ENCODE measurements around the gene TMC3.
"Not testable (repeated sequence)": the region's sequence is repeated elsewhere in the genome, so short reads cannot be mapped to it uniquely, and the experiment has no call there.

TMC3 gene

GRCh38 chr15:81349271-81349670, 24.7 kb downstream of the TMC3 start:
- H3K4me3 Mint-ChIP-seq, result no peak overlapping the region
- no peak for TF ChIP-seq CTCF (IDR thresholded peaks at IDR 0.05; ENCODE audit: unreplicated experiment in 3 of 3)
- peaks cover 3% of the 10 kb centered on the region for H3K9me3 Mint-ChIP-seq
- peaks cover 8% of the 10 kb centered on the region for H3K27me3 Mint-ChIP-seq (ENCODE audit: low read depth)
- no peak overlapping the region for H3K27ac Mint-ChIP-seq
- no peaks in the 10 kb centered on the region for H3K36me3 Mint-ChIP-seq (ENCODE audit: low read depth)
- H3K4me1 Mint-ChIP-seq, result no peaks in the 10 kb centered on the region

- H3K27ac Mint-ChIP-seq; H3K27me3 Mint-ChIP-seq (ENCODE audit: low read depth); H3K4me1 Mint-ChIP-seq; H3K9me3 Mint-ChIP-seq; H3K4me3 Mint-ChIP-seq; H3K36me3 Mint-ChIP-seq (ENCODE audit: low read depth): not testable (repeated sequence)
Observed at GRCh38 chr15:81348691-81349090, 25.3 kb downstream of the TMC3 start.

DNA sequence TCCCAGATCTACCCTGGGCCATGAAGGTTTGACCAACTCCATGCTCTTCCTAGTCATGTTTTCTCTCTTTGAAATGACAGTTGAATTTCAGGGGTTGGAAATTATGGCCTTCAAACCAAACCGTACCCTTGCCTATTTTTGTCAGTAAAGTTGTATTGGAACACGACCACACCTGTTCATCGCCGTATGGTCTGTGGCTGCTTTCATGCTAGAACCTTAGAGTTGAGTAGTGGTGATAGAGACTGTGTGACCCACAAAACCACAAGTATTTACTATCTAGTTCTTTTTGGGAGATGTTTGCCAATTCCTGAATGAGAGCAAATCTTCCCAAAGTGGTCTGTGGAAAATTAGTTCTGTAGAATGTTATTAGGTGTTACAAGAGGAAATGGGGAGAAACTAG, 26.1 kb downstream of the TMC3 start:
- H3K4me3 Mint-ChIP-seq, result no peak overlapping the region
- no peak for TF ChIP-seq CTCF (IDR thresholded peaks at IDR 0.05; ENCODE audit: unreplicated experiment in 3 of 3)
- H3K36me3 Mint-ChIP-seq (ENCODE audit: low read depth), result no peaks in the 10 kb centered on the region
- H3K27ac Mint-ChIP-seq, result no peak overlapping the region
- peaks cover 8% of the 10 kb centered on the region for H3K27me3 Mint-ChIP-seq (ENCODE audit: low read depth)
- H3K4me1 Mint-ChIP-seq, result no peaks in the 10 kb centered on the region
- peaks cover 3% of the 10 kb centered on the region for H3K9me3 Mint-ChIP-seq

GRCh38 chr15:81346611-81347010, 27.4 kb downstream of the TMC3 start:
- no peak overlapping the region for H3K27ac Mint-ChIP-seq
- no peaks in the 10 kb centered on the region for H3K36me3 Mint-ChIP-seq (ENCODE audit: low read depth)
- peaks cover 3% of the 10 kb centered on the region for H3K9me3 Mint-ChIP-seq
- H3K4me1 Mint-ChIP-seq, result no peaks in the 10 kb centered on the region
- H3K4me3 Mint-ChIP-seq, result no peak overlapping the region
- no peak for TF ChIP-seq CTCF (IDR thresholded peaks at IDR 0.05; ENCODE audit: unreplicated experiment in 3 of 3)
- H3K27me3 Mint-ChIP-seq (ENCODE audit: low read depth), result peaks cover 8% of the 10 kb centered on the region

- TF ChIP-seq CTCF (IDR thresholded peaks at IDR 0.05; ENCODE audit: unreplicated experiment in 3 of 3), result no peak
- H3K27ac Mint-ChIP-seq, result no peak overlapping the region
- peaks cover 3% of the 10 kb centered on the region for H3K9me3 Mint-ChIP-seq
Observed at GRCh38 chr15:81343371-81343770, 30.6 kb downstream of the TMC3 start.

GRCh38 chr15:81341351-81341750, 32.7 kb downstream of the TMC3 start:
- Mint-ChIP-seq H3K4me3 (no peak overlapping the region), H3K4me1 (peaks cover 31% of the 10 kb centered on the region)
- TF ChIP-seq CTCF (IDR thresholded peaks at IDR 0.05; ENCODE audit: unreplicated experiment in 3 of 3), result no peak

More at GRCh38 chr15:81343371-81343770, 30.6 kb downstream of the TMC3 start:
- Mint-ChIP-seq H3K36me3 (ENCODE audit: low read depth) (no peaks in the 10 kb centered on the region), H3K4me1 (peaks cover 16% of the 10 kb centered on the region), H3K4me3 (no peak overlapping the region), H3K27me3 (ENCODE audit: low read depth) (peaks cover 11% of the 10 kb centered on the region)

More at GRCh38 chr15:81341351-81341750, 32.7 kb downstream of the TMC3 start:
- H3K27me3 Mint-ChIP-seq (ENCODE audit: low read depth), result peaks cover 11% of the 10 kb centered on the region
- no peak overlapping the region for H3K27ac Mint-ChIP-seq
- H3K36me3 Mint-ChIP-seq (ENCODE audit: low read depth), result no peaks in the 10 kb centered on the region
- H3K9me3 Mint-ChIP-seq, result no peaks in the 10 kb centered on the region

All from nephron (organoid).